ENCODE data around the gene SCUBE2.
"Not testable (repeated sequence)": the region's sequence is repeated elsewhere in the genome, so short reads cannot be mapped to it uniquely, and the experiment has no call there.

The SCUBE2 gene

DNA sequence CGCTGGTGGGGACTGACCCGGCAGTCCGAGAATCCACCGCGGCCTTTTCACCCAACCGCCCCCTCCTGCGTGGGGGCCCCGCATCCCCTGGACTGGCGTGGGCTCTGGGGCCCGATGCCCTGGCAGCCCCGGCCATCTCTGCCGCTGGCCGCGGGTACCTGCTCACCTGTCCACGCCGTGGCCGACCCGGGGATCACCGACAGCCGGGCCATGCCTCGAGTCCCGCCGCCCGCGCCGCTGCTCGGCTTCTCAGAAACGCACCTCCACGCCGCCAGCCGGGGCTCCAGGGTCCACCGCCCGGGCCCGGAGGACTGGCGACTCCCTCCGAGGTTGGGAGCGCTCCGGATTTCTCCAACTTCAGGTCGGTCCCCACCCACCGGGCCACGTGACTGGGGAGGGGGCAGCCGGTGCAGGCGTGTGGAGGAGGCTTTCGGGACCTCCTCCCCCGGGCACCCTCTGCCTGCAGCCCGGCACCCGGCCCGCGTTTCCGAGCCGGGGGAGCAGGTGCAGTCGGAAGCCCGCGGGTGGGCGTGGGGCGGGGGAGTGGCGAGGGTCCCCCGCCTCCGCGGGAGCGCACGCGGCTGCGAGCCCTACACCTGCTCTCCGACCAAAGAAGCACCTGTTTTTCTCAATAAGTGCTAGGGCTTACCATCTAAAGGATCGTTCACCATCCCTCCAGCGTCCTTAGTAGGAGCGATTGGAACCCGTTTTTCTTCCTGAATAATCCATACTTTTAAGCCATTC, 87.0 kb downstream of the SCUBE2 start:
- DNase-seq (ENCODE audit: low read depth), result no peak

DNA sequence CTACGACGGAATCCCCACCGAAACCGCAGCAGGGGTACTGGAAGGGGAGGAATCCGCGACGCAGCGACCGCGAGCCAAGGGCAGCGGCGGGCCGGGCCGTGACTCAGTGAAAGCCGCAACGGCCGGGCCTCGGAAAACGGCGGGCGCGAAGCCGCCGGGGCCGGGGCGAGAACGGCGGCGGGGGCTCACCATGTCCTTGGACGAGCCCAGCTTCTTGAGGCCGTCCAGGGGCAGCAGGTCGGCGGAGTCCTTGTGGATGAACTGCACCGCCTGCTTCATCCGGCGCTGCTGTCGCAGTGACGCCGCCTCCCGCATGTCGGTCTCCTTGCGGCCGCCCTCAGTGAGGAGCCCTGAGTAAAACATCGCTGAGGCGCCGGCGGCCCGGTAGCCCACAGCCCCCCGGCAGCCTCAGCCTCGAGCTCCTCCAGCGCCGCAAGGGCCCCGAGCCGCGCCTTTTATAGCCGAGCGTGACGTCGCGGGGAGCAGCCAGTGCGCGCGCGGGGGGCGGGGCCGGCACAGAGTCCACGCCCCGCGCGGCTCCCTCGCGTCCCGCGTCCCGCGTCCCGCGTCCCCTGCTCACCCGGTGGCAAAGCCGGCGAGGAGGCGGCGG, 87.7 kb downstream of the SCUBE2 start, which contains the start of gene NRIP3:
Gene NRIP3 (minus strand): TSS at position 429 of the 610 bp plus-strand sequence. CDS start 66 bp downstream, at position 363.
- DNase-seq (ENCODE audit: low read depth), result peak; percentile 61

DNA sequence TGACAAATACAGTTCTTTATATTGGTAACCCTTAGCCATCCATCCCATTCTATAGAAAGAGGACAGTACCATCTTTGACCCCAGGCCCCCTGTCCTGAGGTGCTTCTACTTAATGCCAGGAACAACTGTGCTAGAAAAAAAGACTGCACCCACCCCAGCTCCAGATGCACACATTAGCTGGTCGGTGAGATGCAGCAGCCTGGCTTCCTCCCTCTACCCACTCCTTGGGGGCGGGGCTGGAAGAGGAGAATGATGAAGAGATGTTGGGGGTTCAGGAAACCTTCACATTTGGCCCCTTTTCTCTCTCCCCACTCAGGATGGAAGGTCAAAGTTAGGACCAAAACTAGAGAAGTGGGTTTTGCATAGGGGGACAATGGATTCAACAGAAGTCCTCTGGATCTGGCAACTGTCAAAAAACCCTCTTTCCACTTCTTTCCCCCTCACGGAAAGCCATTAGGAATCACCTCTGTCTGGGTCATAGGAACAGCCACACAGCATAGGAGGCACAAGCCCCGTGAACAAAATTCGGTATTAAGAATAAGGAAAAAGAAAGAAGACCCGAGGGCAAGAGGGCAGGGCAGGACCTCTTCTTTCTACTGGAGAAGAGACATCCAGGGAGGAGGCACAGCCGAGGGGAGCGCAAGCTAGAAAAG, 88.4 kb downstream of the SCUBE2 start:
- DNase-seq (ENCODE audit: low read depth), result no peak

DNA sequence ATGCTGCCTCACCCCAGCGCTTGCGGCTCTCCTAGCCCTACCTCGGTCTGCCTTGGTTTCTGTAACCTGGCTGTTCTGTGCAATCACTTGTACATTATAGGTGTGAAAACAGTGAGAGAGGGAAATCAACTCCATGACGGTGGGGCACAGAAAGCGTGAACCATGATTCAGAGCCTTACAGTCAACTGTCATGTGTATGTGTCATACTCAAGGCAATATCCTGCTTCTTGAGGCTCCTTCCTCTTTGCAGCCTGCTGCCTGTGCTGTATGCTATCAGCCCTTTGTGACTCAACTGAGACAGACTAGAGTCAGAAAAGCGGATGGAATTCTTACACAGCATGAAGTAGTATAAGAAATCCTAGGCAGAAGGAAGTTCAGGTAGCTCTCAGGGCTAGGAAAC, 89.7 kb downstream of the SCUBE2 start:
- DNase-seq (ENCODE audit: low read depth), result peak; percentile 33

DNA sequence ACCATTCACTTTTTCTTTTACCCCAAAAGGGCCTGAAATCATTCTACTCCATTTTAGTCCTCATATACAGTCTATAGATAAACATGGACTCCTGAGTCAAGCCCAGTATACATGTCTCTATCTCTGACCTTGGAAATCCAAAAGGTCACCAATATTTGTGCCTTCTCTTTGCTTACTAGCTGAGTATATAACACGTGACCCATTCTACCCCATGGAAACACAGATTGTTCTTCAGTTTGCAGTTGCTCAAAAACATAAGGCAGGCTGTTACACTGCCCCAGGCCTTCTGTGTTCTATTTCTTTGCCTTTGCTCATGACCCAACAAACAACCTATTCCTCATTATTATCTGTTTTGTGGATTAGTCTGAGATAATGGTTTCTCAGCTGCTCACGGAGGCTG, 93.4 kb downstream of the SCUBE2 start:
- DNase-seq (ENCODE audit: low read depth), result no peak

DNA sequence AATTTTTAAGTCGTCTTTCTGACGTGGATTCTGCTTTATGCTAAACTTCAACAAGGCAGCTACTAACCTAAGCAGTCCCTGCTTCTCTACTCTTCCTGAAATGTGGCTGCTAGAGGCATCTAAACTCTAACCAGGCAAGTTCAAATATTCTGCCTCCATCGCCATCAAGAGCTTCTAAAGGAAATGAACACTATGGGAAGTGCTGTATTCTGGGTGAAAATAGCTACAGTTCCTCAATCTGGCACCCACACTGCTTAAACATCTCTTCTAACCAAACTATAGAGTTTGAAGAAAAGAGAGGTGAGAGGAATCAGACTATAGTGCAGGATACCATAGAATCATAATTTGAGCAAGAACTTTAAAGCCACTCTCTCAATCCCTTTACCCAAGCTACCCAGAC, 93.9 kb downstream of the SCUBE2 start:
- no peak for DNase-seq (ENCODE audit: low read depth)

DNA sequence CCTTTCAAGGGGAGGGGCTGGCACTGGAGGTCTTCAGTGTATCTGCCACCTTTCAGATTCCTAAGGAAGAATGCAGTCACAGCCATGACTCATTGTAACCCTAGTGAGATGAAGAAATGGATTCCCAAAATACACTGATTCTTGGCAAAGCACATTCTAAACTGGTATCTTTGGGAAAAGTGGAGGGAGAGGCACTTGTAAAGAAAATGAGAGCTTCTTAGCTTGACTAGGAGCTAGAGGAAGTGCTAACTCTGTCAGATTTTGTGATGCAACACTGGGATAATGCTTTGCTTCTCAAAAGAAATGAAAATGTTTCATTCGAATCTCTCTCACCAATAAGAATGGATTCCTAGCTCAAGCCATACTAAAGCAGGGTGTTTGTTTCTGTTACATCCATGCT, 101.9 kb downstream of the SCUBE2 start:
- DNase-seq (ENCODE audit: low read depth), result no peak

DNA sequence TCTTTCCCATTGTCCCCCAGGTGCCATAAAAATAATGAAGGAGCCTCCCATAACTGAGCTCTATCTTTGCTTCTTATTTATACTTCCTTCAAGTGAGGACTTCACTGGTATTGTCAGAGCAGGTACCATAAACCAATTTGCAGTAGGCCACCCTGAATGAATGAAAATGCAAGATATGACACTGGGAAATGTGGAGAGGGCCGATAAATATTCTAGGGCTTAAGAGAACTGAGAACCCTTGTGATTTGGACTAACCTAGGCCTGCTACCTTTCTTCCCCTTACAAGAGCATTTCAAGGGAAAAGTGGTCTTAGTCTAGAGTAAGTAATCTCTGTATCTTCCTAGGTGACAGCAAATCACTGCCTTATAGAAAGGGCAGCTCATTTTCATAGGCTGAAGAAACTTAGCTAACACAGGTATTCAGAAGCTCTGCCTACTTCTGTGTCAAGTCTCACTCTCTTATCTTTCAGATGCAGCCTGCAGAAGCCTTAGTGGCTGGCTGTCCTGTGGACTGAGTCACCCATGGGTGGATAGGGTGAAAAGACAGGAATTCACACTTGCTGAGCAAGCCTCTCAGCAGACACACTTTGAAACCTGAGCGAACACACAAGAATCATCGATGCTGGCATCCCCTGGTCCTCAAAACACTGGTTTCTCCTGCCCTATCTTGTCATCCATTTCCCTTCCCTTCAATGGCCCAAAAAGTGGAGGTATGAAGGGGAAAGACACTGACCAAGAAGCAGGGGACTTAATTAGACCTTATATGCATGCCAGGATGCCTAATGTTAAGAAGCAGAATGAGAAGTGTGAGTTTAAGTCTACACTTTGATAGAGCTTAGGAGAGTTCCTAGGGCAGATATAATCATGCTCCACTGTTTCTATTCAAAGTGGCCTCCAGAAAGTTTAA, 102.8 kb downstream of the SCUBE2 start:
- DNase-seq (ENCODE audit: low read depth), result no peak

DNA sequence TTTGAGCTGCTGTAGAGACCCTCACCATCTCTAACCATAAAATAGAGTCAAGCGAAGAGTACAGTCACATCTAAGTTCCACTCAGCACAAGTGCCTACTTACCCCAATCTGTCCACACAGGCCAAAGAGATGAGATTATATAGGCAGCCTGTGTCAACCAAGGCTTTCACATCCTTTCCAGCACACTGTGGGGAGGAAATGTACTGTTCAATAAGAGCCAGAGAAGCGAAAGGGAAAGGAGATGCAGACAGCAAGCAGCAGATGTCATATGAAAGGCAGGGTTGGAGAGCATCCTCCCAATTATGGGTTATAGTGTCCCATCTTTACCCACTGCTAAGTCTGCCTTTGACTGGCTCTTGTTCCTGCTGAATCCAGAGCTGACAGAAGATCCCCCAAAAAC, 104.0 kb downstream of the SCUBE2 start:
- DNase-seq (ENCODE audit: low read depth), result no peak

DNA sequence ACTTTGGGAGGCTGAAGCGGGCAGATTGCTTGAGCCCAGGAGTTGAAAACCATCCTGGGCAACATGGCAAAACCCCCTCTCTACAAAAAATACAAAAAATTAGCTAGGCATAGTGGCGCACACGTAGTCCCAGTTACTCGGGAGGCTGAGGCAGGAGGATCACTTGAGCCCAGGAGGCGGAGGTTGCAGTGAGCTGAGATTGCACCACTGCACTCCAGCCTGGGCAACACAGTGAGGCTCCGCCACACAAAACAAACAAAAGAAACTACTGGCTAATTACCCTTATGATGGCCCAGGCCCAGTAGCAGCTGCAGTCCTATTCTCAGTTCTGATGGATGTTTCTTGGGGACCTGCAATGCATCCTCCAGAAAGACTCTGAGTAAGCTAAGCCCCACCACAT, 104.6 kb downstream of the SCUBE2 start:
- DNase-seq (ENCODE audit: low read depth), result not testable (repeated sequence)

DNA sequence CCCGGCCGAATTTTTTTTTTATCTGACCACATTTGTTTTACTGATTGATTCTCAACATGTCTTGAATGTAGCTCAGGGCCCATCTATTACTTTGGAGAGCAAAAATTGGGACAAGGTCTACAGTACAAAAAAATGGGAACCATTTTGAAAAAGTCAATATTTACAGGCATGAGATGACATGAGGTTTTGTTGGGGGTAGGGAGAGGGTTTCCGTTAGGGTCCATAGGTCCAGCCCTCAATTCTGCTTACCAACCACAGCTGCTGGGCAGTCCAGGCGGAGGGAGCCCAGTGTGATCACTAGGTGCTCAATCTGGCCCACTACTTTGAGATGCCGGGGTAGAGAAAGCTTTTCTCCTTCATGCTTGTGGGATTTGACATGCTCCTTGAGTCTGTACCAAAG, 105.9 kb downstream of the SCUBE2 start:
- DNase-seq (ENCODE audit: low read depth), result no peak

DNA sequence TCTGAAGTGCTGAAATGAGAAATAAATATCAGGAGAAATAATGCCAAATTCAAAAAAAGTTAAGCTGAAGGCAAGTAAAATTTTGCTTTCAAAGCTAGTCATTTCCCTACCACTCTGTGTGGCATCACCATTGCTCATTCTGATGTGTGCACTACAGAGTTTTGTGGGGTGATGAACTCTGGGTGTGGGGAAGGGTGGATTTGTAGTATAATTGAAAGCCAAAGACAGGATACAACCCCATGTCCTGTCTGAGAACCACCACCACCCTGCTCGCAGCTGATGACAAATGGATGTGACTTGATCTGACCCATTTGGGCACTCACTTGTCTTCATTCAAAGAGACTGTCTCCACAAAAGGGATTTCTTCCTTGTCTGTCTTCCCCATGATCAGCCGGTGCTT, 107.8 kb downstream of the SCUBE2 start:
- DNase-seq (ENCODE audit: low read depth), result no peak

DNA sequence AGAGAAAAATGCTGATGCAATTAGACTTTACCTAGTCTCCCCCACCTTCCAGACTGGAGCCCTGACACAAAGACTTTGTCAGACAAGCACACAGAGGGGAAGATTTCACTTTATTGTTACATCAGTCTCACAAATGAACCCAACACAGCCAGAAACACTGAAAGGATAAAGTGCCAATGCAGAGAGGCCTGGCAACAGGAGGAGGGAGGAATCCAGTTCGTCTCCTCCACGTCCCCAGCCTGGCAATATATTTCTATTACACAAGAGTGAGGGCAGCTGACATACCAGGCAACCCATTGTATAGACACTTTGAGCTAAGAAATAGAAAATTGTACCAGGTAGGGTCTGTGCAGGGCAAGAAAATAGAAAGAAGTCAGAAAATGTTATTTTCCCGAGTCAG, 110.9 kb downstream of the SCUBE2 start:
- DNase-seq (ENCODE audit: low read depth), result no peak

DNA sequence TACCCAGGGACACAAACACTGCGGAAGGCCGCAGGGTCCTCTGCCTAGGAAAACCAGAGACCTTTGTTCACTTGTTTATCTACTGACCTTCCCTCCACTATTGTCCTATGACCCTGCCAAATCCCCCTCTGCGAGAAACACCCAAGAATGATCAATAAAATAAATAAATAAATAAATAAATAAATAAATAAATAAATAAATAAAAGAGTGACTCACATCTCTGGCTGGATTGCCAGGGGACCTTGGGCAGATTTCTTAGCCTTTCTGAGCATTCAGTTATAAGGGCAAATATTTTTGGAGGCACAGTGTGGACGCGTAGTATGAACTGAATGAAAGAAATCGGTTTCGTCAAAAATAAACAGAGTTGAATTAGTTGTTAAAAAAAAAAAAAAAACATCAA, 112.0 kb downstream of the SCUBE2 start:
- not testable (repeated sequence) for DNase-seq (ENCODE audit: low read depth)

DNA sequence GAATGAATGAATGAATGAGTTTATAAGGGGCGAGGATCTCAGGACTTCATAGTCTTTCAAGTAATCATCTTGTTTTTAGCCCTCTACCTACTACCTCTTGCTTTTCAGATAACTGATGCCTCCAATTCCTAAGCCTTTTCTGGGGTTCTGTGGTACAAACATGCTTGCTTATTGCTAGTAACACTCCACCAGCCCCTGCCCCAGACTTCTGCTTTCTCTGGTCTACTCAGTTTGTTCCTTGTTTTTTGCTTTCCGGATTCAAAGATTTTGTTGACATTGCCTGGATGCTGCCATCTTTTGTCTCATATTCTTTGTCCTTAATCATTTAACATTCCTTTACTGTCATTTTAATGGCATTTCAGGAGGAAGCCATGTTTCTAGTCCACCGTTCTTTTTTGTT, 118.3 kb downstream of the SCUBE2 start:
- DNase-seq (ENCODE audit: low read depth), result no peak

DNA sequence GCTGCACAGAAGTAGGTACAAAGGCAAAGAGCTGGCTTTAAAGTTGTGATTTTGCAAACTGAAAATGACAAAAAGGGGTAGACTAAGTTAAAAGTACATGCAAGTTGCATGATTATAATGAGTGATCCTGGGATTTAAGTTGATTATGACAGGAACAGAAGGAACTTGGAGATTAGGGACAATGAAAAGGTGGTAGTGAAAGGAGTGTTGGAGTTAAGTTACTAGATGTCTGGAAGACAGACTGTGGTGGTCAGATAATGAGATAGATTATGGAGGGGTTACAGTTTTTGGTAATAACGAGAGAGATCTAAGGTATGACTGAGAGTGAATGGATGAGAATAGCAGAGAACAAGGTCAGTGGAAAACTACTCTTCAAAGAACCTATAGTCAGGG, 119.5 kb downstream of the SCUBE2 start:
- DNase-seq (ENCODE audit: low read depth), result no peak

DNA sequence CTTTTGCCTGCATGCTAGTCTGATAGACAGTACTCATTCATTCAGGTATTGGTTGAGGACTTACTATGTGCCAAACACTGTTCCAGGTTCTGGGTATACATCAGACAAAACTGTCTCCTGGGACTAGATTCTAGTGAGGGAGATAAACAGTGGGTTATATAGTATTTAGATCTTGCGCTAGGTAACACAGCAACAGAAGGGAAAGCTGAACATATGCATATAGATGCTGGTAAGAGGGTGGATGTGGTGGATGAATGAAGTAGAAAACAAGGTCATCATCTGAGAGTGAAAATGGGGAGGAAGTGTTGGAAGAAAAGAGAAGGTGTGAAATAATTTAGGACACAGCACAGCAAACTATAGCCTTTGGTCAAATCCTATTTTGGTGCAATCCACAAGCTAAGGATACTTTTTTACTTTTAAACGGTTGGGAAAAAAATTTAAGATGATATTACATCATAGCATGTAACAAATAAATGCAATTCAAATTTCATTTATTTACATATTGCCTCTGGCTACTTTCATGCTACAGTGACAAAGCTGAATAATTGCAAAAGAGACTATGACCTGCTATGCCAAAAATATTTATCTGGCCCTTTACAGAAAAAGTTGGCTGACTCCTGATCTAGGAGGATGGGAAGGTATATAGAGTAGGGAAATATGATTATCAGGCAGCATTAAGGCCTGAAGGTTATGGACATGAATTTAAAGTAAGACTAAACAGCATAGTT, 120.0 kb downstream of the SCUBE2 start:
- DNase-seq (ENCODE audit: low read depth), result no peak
